K562 (cell line): ENCODE data around the gene GATAD2B. TPM values are rescaled to one million over a fixed set of nuclear protein-coding genes. Genes with fewer than 3 reads are reported as not detected.

Experiments
- CAMTA2 ChIP-seq: fragments of 250-450 bp; sonication (Bioruptor Pico); conservative IDR thresholded peaks from 2 replicates; pipeline ENCODE4 v1.5.1; 2022
- ELF1 ChIP-seq: fragments of 200-800 bp; sonication (Bioruptor generic); IDR thresholded peaks from 2 replicates; pipeline ENCODE4 v1.6.1; 2016; ENCODE audit warnings: missing genetic modification characterization, missing compliant biosample characterization
- EWSR1 ChIP-seq: fragments of 450-650 bp; IDR thresholded peaks from 2 replicates; pipeline ENCODE4 v1.6.1; 2018; ENCODE audit warnings: borderline replicate concordance, mild to moderate bottlenecking, low read depth, moderate library complexity; ENCODE audit not compliant: partially characterized antibody
- NKRF ChIP-seq: fragments of 450-650 bp; IDR thresholded peaks from 2 replicates; pipeline ENCODE4 v1.6.1; 2016; ENCODE audit warnings: borderline replicate concordance
- SNIP1 ChIP-seq: fragments of 450-650 bp; IDR thresholded peaks from 2 replicates; pipeline ENCODE4 v1.7.1; 2017; ENCODE audit warnings: low read depth, mild to moderate bottlenecking
- TCF7 ChIP-seq: sonication (generic); IDR thresholded peaks from 2 replicates; pipeline ENCODE4 v1.6.1; 2016; ENCODE audit warnings: antibody characterized with exemption, borderline replicate concordance
- ZNF140 ChIP-seq: fragments of 250-450 bp; sonication (Bioruptor Pico); IDR thresholded peaks from 2 replicates; pipeline ENCODE4 v1.8.0; 2021; ENCODE audit warnings: moderate library complexity, mild to moderate bottlenecking, inconsistent platforms
- ZNF217 ChIP-seq: sonication (generic); formaldehyde crosslinking; IDR thresholded peaks from 2 replicates; pipeline ENCODE4 v1.8.0; 2022; ENCODE audit warnings: mild to moderate bottlenecking, missing genetic modification reagents
- ZNF830 ChIP-seq: fragments of 250-450 bp; sonication (Bioruptor Pico); IDR thresholded peaks from 2 replicates; pipeline ENCODE4 v1.5.0; 2021; ENCODE audit warnings: mild to moderate bottlenecking
- polyA plus RNA-seq, 8 experiments: library from polyadenylated mRNA; depleted of rRNA in 4 of 8; stranded (reverse) in 5 of 8; unstranded in 3 of 8; fragments of >200 nt; fragmentation: Nextera tagmentation in 2 of 8; fragmentation: Illumina TruSeq in 1 of 8; extraction: Ambion mirVana in 2 of 8; extraction: Trizol in 1 of 8; gene quantifications; 2 replicates each; pipeline versions ENCODE4 v1.2.1 to v1.2.3, GENCODE V29; 2011 to 2014; ENCODE audit warnings: inconsistent platforms in 1 of 8, missing spikeins in 1 of 8
- total RNA-seq, 7 experiments: library from RNA; depleted of rRNA in 6 of 7; stranded (reverse); fragments of >200 nt in 6 of 7; fragmentation: Illumina TruSeq in 2 of 7; extraction: Trizol in 2 of 7; gene quantifications; 2 replicates each; pipeline versions ENCODE4 v1.2.1 to v1.2.3, GENCODE V29; 2011 to 2021; ENCODE audit warnings: low replicate concordance in 1 of 7
- TF ChIP-seq, protein P1 (sequence below): fragments of 150-350 bp; IDR thresholded peaks from 2 replicates; pipeline ENCODE4 v1.6.1; 2014; ENCODE audit warnings: low read depth, mild to moderate bottlenecking, low read length, borderline replicate concordance
- TF ChIP-seq, protein P2 (sequence below): fragments of 250-450 bp; sonication (Bioruptor Pico); IDR thresholded peaks from 2 replicates; pipeline ENCODE4 v1.8.0; 2022; ENCODE audit warnings: moderate library complexity, mild to moderate bottlenecking, inconsistent platforms
- TF ChIP-seq, protein P3 (sequence below): fragments of 250-450 bp; sonication (Bioruptor Pico); IDR thresholded peaks from 2 replicates; pipeline ENCODE4 v1.4.0; 2020
- TF ChIP-seq, protein P4 (sequence below): fragments of 450-650 bp; formaldehyde crosslinking; conservative IDR thresholded peaks from 2 replicates; pipeline ENCODE4 v1.4.0; 2022; ENCODE audit warnings: mild to moderate bottlenecking, missing genetic modification characterization

The GATAD2B gene
- total and polyA plus RNA-seq, 9 of the 15 experiments (the other 6 are each of a cell fraction or from before 2014, with no cell fraction given), result 1.5 to 40.2 (median 4.9) TPM

- TF ChIP-seq NKRF (peak; percentile 37; the same call in 1 of the 2 replicates), EWSR1 (no peak), CAMTA2 (no peak), ZNF830 (CRISPR knock-in tag) (no peak), ZNF140 (CRISPR knock-in tag) (no peak), TCF7 (no peak), SNIP1 (no peak), ZNF217 (CRISPR knock-in tag) (no peak), ELF1 (tag) (peak; percentile 12; the same call in 1 of the 2 replicates)
- TF ChIP-seq, protein P1, sequence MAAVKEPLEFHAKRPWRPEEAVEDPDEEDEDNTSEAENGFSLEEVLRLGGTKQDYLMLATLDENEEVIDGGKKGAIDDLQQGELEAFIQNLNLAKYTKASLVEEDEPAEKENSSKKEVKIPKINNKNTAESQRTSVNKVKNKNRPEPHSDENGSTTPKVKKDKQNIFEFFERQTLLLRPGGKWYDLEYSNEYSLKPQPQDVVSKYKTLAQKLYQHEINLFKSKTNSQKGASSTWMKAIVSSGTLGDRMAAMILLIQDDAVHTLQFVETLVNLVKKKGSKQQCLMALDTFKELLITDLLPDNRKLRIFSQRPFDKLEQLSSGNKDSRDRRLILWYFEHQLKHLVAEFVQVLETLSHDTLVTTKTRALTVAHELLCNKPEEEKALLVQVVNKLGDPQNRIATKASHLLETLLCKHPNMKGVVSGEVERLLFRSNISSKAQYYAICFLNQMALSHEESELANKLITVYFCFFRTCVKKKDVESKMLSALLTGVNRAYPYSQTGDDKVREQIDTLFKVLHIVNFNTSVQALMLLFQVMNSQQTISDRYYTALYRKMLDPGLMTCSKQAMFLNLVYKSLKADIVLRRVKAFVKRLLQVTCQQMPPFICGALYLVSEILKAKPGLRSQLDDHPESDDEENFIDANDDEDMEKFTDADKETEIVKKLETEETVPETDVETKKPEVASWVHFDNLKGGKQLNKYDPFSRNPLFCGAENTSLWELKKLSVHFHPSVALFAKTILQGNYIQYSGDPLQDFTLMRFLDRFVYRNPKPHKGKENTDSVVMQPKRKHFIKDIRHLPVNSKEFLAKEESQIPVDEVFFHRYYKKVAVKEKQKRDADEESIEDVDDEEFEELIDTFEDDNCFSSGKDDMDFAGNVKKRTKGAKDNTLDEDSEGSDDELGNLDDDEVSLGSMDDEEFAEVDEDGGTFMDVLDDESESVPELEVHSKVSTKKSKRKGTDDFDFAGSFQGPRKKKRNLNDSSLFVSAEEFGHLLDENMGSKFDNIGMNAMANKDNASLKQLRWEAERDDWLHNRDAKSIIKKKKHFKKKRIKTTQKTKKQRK, result no peak
- TF ChIP-seq, protein P2, sequence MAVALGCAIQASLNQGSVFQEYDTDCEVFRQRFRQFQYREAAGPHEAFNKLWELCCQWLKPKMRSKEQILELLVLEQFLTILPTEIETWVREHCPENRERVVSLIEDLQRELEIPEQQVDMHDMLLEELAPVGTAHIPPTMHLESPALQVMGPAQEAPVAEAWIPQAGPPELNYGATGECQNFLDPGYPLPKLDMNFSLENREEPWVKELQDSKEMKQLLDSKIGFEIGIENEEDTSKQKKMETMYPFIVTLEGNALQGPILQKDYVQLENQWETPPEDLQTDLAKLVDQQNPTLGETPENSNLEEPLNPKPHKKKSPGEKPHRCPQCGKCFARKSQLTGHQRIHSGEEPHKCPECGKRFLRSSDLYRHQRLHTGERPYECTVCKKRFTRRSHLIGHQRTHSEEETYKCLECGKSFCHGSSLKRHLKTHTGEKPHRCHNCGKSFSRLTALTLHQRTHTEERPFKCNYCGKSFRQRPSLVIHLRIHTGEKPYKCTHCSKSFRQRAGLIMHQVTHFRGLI (CRISPR knock-in tag), result no peak
- TF ChIP-seq, protein P3, sequence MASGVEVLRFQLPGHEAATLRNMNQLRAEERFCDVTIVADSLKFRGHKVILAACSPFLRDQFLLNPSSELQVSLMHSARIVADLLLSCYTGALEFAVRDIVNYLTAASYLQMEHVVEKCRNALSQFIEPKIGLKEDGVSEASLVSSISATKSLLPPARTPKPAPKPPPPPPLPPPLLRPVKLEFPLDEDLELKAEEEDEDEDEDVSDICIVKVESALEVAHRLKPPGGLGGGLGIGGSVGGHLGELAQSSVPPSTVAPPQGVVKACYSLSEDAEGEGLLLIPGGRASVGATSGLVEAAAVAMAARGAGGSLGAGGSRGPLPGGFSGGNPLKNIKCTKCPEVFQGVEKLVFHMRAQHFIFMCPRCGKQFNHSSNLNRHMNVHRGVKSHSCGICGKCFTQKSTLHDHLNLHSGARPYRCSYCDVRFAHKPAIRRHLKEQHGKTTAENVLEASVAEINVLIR (CRISPR knock-in tag), result no peak
- TF ChIP-seq, protein P4, sequence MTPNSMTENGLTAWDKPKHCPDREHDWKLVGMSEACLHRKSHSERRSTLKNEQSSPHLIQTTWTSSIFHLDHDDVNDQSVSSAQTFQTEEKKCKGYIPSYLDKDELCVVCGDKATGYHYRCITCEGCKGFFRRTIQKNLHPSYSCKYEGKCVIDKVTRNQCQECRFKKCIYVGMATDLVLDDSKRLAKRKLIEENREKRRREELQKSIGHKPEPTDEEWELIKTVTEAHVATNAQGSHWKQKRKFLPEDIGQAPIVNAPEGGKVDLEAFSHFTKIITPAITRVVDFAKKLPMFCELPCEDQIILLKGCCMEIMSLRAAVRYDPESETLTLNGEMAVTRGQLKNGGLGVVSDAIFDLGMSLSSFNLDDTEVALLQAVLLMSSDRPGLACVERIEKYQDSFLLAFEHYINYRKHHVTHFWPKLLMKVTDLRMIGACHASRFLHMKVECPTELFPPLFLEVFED, result no peak
Observed at GRCh38 chr1:153922076-153922971, 448 bp downstream of the GATAD2B start (continued).
